RWPE2 (cell line): ENCODE measurements around the gene COL16A1.

Experiments used
- ATAC-seq: fragments of 200-7000 bp; cut with Tn5 transposase; 3 replicates; pipeline ENCODE4 v1.9.1; 2021; ENCODE audit warnings: low read depth
- DNase-seq: peaks from one replicate; pipeline ENCODE4 v3.0.0-alpha.2; 2020; ENCODE audit warnings: low spot score
- H3K27ac ChIP-seq: fragments of 450-650 bp; 2 replicates; pipeline ENCODE4 v1.5.1; 2017; ENCODE audit warnings: mild to moderate bottlenecking; ENCODE audit not compliant: poor library complexity, severe bottlenecking
- H3K27me3 ChIP-seq: fragments of 250-450 bp; sonication (Bioruptor Pico); 2 replicates; pipeline ENCODE4 v1.5.1; 2021; ENCODE audit warnings: mild to moderate bottlenecking, moderate library complexity; ENCODE audit not compliant: insufficient read depth, poor library complexity, severe bottlenecking
- H3K36me3 ChIP-seq: fragments of 250-450 bp; sonication (Bioruptor Pico); 2 replicates; pipeline ENCODE4 v1.5.1; 2020; ENCODE audit warnings: low read depth, mild to moderate bottlenecking, moderate library complexity
- H3K4me1 ChIP-seq: fragments of 250-450 bp; sonication (Bioruptor Pico); 2 replicates; pipeline ENCODE4 v1.5.1; 2021; ENCODE audit warnings: mild to moderate bottlenecking, moderate library complexity; ENCODE audit not compliant: insufficient read depth, poor library complexity, severe bottlenecking
- H3K4me3 ChIP-seq: fragments of 250-450 bp; sonication (Bioruptor Pico); 2 replicates; pipeline ENCODE4 v1.5.1; 2021; ENCODE audit warnings: mild to moderate bottlenecking, moderate library complexity; ENCODE audit not compliant: severe bottlenecking
- H3K9me3 ChIP-seq: fragments of 250-450 bp; sonication (Bioruptor Pico); 2 replicates; pipeline ENCODE4 v1.5.1; 2021; ENCODE audit warnings: mild to moderate bottlenecking, moderate library complexity; ENCODE audit not compliant: severe bottlenecking
- CTCF ChIP-seq: fragments of 450-650 bp; IDR thresholded peaks from one replicate; pipeline ENCODE4 v1.5.1; 2017; ENCODE audit warnings: mild to moderate bottlenecking, moderate library complexity; ENCODE audit not compliant: poor library complexity, severe bottlenecking

Gene COL16A1

DNA sequence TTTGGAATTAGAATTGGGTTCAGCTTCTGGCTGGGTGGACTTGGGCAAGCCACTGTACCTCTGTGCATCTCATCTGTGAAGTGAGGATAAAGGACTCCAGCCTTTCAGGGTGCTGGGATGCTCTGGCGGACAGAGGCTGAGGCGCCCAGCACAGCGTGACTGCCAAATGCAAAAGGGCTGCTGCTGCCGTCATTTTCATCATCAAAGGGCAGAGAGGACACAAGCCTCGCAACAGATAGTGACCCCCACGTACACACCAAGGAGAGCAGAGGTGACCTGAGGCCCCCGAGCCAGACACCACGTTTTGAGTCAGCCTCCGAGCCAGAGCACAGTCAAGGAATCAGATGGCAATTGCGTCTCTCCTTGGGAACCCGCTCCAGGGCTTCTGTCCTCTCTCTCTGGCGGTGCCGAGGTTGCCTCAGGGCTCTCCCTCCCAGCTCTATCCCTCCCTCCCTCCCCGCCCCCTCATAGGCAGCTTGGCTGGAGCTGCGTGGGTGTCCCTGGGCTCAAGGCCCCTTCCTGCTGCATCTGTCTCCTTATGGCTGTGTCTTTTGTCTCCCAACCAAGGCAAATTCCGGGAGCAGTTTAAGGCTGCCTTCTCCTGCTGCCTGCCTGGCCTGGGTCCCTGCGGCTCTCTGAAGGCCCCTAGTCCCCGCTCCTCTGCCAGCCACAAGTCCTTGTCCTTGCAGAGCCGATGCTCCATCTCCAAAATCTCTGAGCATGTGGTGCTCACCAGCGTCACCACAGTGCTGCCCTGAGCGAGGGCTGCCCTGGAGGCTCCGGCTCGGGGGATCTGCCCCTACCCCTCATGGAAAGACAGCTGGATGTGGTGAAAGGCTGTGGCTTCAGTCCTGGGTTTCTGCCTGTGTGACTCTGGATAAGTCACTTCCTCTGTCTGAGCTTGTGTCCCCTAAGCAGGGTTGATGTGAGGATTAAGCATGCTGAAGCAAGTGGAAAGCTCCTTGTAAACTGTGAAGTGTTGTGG, 77.3 kb downstream of the COL16A1 start:
- no peaks in the 10 kb centered on the region for H3K9me3 ChIP-seq
- no peak for TF ChIP-seq CTCF
- no peak for ATAC-seq
- no peak overlapping the region for H3K27ac ChIP-seq
- DNase-seq: no peak
- peaks cover 23% of the 10 kb centered on the region for H3K36me3 ChIP-seq
- no peaks in the 10 kb centered on the region for H3K27me3 ChIP-seq
- H3K4me1 ChIP-seq: no peaks in the 10 kb centered on the region
- no peak overlapping the region for H3K4me3 ChIP-seq

GRCh38 chr1:31625561-31626222, 78.1 kb downstream of the COL16A1 start:
- TF ChIP-seq CTCF: no peak
- H3K27ac ChIP-seq: no peak overlapping the region
- H3K9me3 ChIP-seq: no peaks in the 10 kb centered on the region
- peaks cover 15% of the 10 kb centered on the region for H3K36me3 ChIP-seq
- DNase-seq: no peak
- no peaks in the 10 kb centered on the region for H3K27me3 ChIP-seq
- ATAC-seq: peak; percentile 53
- H3K4me1 ChIP-seq: no peaks in the 10 kb centered on the region
- no peak overlapping the region for H3K4me3 ChIP-seq

GRCh38 chr1:31624731-31625514, 78.9 kb downstream of the COL16A1 start:
- TF ChIP-seq CTCF: no peak
- ATAC-seq: no peak; the same call in 2 of the 3 replicates
- DNase-seq: no peak

GRCh38 chr1:31624309-31624708, 79.5 kb downstream of the COL16A1 start:
- TF ChIP-seq CTCF: no peak
- no peaks in the 10 kb centered on the region for H3K27me3 ChIP-seq

More at GRCh38 chr1:31624731-31625514, 78.9 kb downstream of the COL16A1 start:
- H3K27ac ChIP-seq: no peak overlapping the region
- no peaks in the 10 kb centered on the region for H3K4me1 ChIP-seq
- H3K9me3 ChIP-seq: no peaks in the 10 kb centered on the region
- H3K4me3 ChIP-seq: no peak overlapping the region
- H3K36me3 ChIP-seq: peaks cover 13% of the 10 kb centered on the region
- no peaks in the 10 kb centered on the region for H3K27me3 ChIP-seq

More at GRCh38 chr1:31624309-31624708, 79.5 kb downstream of the COL16A1 start:
- Histone ChIP-seq H3K27ac (no peak overlapping the region), H3K36me3 (peaks cover 6% of the 10 kb centered on the region; the same call in 1 of the 2 replicates), H3K9me3 (no peaks in the 10 kb centered on the region), H3K4me1 (no peaks in the 10 kb centered on the region), H3K4me3 (no peak overlapping the region)
- DNase-seq: no peak
- no peak for ATAC-seq
